Right atrium auricular region (tissue), 2 donors: ENCODE results near the gene ZNF771. TPM values are rescaled to one million over a fixed set of nuclear protein-coding genes. Genes with fewer than 3 reads are reported as not detected.

Experiments used
- DNase-seq: peaks from one replicate; pipeline ENCODE4 v3.0.0-alpha.2; 2019; ENCODE audit warnings: low spot score
- H3K27ac ChIP-seq, 2 donors: fragments of 200-600 bp; sonication (generic); 1 replicate in 1 of 2; 2 replicates in 1 of 2; pipeline ENCODE4 v1.5.1; 2016 to 2019
- H3K27me3 ChIP-seq, 2 donors: fragments of 200-600 bp; sonication (generic); one replicate each; pipeline versions ENCODE4 v1.5.1 to v1.6.0; 2017 to 2019
- H3K36me3 ChIP-seq: fragments of 200-600 bp; sonication (generic); one replicate; pipeline ENCODE4 v1.5.1; 2016
- H3K4me1 ChIP-seq, 2 donors: fragments of 200-600 bp; sonication (generic); one replicate each; pipeline versions ENCODE4 v1.5.1 to v1.6.0; 2017 to 2019
- H3K4me3 ChIP-seq, 2 donors: fragments of 200-600 bp; sonication (generic); 1 replicate in 1 of 2; 2 replicates in 1 of 2; pipeline ENCODE4 v1.5.1; 2017 to 2019; ENCODE audit warnings: mild to moderate bottlenecking in 1 of 2, moderate library complexity in 1 of 2
- H3K9me3 ChIP-seq, 2 donors: fragments of 200-600 bp; sonication (generic); one replicate each; pipeline ENCODE4 v1.5.1; 2019
- CTCF ChIP-seq, 2 donors: fragments of 200-600 bp; sonication (generic); IDR thresholded peaks; one replicate each; pipeline ENCODE4 v1.5.1; 2019; ENCODE audit warnings: antibody characterized with exemption in 2 of 2
- total RNA-seq, 2 donors: library from RNA; depleted of rRNA; stranded (reverse); fragments of >200 nt; gene quantifications; one replicate each; pipeline ENCODE4 v1.1.0, GENCODE V29; 2016

Gene ZNF771
- total RNA-seq, 2 donors from 2014 or later, result 13.0 to 14.3 TPM

- H3K36me3 ChIP-seq, result peaks cover 19% of the 10 kb centered on the region
- peak overlapping the region; percentile 81 to 85 for H3K27ac ChIP-seq
- H3K9me3 ChIP-seq, result no peaks in the 10 kb centered on the region
- peaks cover 0 to 56% of the 10 kb centered on the region in 2 donors for H3K4me1 ChIP-seq
- no peak for TF ChIP-seq CTCF (IDR thresholded peaks at IDR 0.05)
- no peaks in the 10 kb centered on the region for H3K27me3 ChIP-seq
- DNase-seq, result no peak
- H3K4me3 ChIP-seq, result peak overlapping the region; percentile 90
Measured at GRCh38 chr16:30368792-30369090, 38.7 kb upstream of the ZNF771 start.

GRCh38 chr16:30369091-30369937 lies 38.1 kb upstream of the ZNF771 start:
- H3K4me1 ChIP-seq, result peaks cover 0 to 56% of the 10 kb centered on the region in 2 donors
- H3K27ac ChIP-seq, result peak overlapping the region; percentile 81 to 85
- peaks cover 15% of the 10 kb centered on the region for H3K36me3 ChIP-seq
- no peak for TF ChIP-seq CTCF (IDR thresholded peaks at IDR 0.05)
- peak overlapping the region; percentile 90 for H3K4me3 ChIP-seq
- no peak for DNase-seq
- H3K27me3 ChIP-seq, result no peaks in the 10 kb centered on the region
- no peaks in the 10 kb centered on the region for H3K9me3 ChIP-seq

- Histone ChIP-seq H3K36me3 (peaks cover 8% of the 10 kb centered on the region), H3K4me1 (peaks cover 0 to 56% of the 10 kb centered on the region in 2 donors), H3K27me3 (no peaks in the 10 kb centered on the region), H3K4me3 (peak overlapping the region; percentile 90), H3K9me3 (no peaks in the 10 kb centered on the region), H3K27ac (peak overlapping the region; percentile 81 to 85)
- DNase-seq, result no peak
- no peak for TF ChIP-seq CTCF (IDR thresholded peaks at IDR 0.05)
Measured at GRCh38 chr16:30369938-30370455, 37.4 kb upstream of the ZNF771 start.

GRCh38 chr16:30370456-30371247 lies 36.8 kb upstream of the ZNF771 start, which contains the start of gene TBC1D10B:
Gene TBC1D10B (minus strand): TSS chr16:30370494. CDS start chr16:30370183, 311 bp downstream.
- H3K4me1 ChIP-seq, result peaks cover 0 to 50% of the 10 kb centered on the region in 2 donors
- peak within 1 kb of the TSS; percentile 90 for H3K4me3 ChIP-seq
- peak in 1 of 2 donors; percentile 28 for TF ChIP-seq CTCF (IDR thresholded peaks at IDR 0.05)
- DNase-seq, result peak; percentile 100
- H3K27ac ChIP-seq, result peak within 1 kb of the TSS; percentile 91 to 94
- no peaks in the 10 kb centered on the region for H3K27me3 ChIP-seq
- peaks cover 2% of the 10 kb centered on the region for H3K36me3 ChIP-seq
- H3K9me3 ChIP-seq, result no peaks in the 10 kb centered on the region

GRCh38 chr16:30371248-30371816 lies 36.1 kb upstream of the ZNF771 start:
- Histone ChIP-seq H3K27me3 (no peaks in the 10 kb centered on the region), H3K36me3 (no peaks in the 10 kb centered on the region)

More at GRCh38 chr16:30371248-30371816, 36.1 kb upstream of the ZNF771 start:
- no peak for DNase-seq
- TF ChIP-seq CTCF (IDR thresholded peaks at IDR 0.05), result no peak
- no peaks in the 10 kb centered on the region for H3K9me3 ChIP-seq
- H3K4me1 ChIP-seq, result peaks cover 0 to 43% of the 10 kb centered on the region in 2 donors
- H3K27ac ChIP-seq, result peak overlapping the region; percentile 91 to 94
- H3K4me3 ChIP-seq, result peak overlapping the region; percentile 26 to 51
